ENCODE results near the gene LACTB. TPM values are rescaled to one million over a fixed set of nuclear protein-coding genes. Genes with fewer than 3 reads are reported as not detected.

LACTB gene
- total and polyA plus RNA-seq, 10 of the 15 experiments (the other 5 are each of a cell fraction or from before 2014, with no cell fraction given): 5.0 to 35.3 (median 16.6) TPM

GRCh38 chr15:63181648-63182047 lies 60.0 kb downstream of the LACTB start:
- no peaks in the 10 kb centered on the region for H4K20me1 ChIP-seq (ENCODE audit: control insufficient read depth, insufficient read depth)
- in situ Hi-C loops (cut with MboI): no loop called here
- DNase-seq (ENCODE audit: low read depth, low spot score) (no peak), FAIRE-seq (no peak), ATAC-seq (no peak)
- ChIA-PET SMC1A (ENCODE audit: uncharacterized antibody, unreplicated experiment) (interaction anchor here (0.6 to 1.9 kb wide), 3 partner anchors 9 to 36 kb away, joined by 3 to 9 read pairs (median 3); no protein-coding TSS in a partner anchor), RAD21 (ENCODE audit: unreplicated experiment) (no interaction called here), POLR2A (no interaction called here), CTCF (interaction anchor here (1.4 kb wide), 1 partner anchor 135 kb away, joined by 4 read pairs; no protein-coding TSS in a partner anchor)
- H2AFZ ChIP-seq (ENCODE audit: control insufficient read depth, low read depth, low read length): no peak overlapping the region
- H3K4me1 ChIP-seq (ENCODE audit: control insufficient read depth, insufficient read depth, low read length): peaks cover 6% of the 10 kb centered on the region
- no peaks in the 10 kb centered on the region for H3K27me3 ChIP-seq (replicated peaks in 1 of 2; ENCODE audit: control insufficient read depth in 2 of 2, insufficient read depth in 2 of 2, low read length in 1 of 2)
- no peaks in the 10 kb centered on the region for H3K79me2 ChIP-seq (ENCODE audit: control insufficient read depth, insufficient read depth, low read length)
- no TSS peak for BruUV-seq (replicated peaks)
- intact Hi-C loops (cut with micrococcal nuclease; ENCODE audit: unreplicated experiment): no loop called here
- H3K9me3 ChIP-seq (replicated peaks; ENCODE audit: control insufficient read depth, insufficient read depth, low read length): no peaks in the 10 kb centered on the region
- no peak overlapping the region for H3K4me3 ChIP-seq
- H3K36me3 ChIP-seq (ENCODE audit: control insufficient read depth in 2 of 2, insufficient read depth in 2 of 2, low read length in 1 of 2): no peaks in the 10 kb centered on the region
- no peak overlapping the region for H3K4me2 ChIP-seq (ENCODE audit: control insufficient read depth, insufficient read depth)
- no peak overlapping the region for H3K27ac ChIP-seq (ENCODE audit: control insufficient read depth, insufficient read depth)
- WGBS (ENCODE audit: insufficient coverage, insufficient replicate concordance, low lambda C conversion rate, missing lambda C conversion rate): 61% methylated on average over 2 of the region's 2 CpGs
- H3K9ac ChIP-seq (ENCODE audit: control insufficient read depth, insufficient read depth, low read length): no peak overlapping the region
- TF ChIP-seq HDAC6 (IDR thresholded peaks at IDR 0.05; ENCODE audit: unreplicated experiment): no peak
- no peak for TF ChIP-seq DPF2 (IDR thresholded peaks at IDR 0.05)
- TF ChIP-seq, protein P1, sequence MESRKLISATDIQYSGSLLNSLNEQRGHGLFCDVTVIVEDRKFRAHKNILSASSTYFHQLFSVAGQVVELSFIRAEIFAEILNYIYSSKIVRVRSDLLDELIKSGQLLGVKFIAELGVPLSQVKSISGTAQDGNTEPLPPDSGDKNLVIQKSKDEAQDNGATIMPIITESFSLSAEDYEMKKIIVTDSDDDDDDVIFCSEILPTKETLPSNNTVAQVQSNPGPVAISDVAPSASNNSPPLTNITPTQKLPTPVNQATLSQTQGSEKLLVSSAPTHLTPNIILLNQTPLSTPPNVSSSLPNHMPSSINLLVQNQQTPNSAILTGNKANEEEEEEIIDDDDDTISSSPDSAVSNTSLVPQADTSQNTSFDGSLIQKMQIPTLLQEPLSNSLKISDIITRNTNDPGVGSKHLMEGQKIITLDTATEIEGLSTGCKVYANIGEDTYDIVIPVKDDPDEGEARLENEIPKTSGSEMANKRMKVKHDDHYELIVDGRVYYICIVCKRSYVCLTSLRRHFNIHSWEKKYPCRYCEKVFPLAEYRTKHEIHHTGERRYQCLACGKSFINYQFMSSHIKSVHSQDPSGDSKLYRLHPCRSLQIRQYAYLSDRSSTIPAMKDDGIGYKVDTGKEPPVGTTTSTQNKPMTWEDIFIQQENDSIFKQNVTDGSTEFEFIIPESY (IDR thresholded peaks at IDR 0.05): no peak
- TF ChIP-seq ZBTB40 (IDR thresholded peaks at IDR 0.05; ENCODE audit: borderline replicate concordance): no peak
- TF ChIP-seq SMAD5 (IDR thresholded peaks at IDR 0.05; ENCODE audit: low read depth): no peak
- TF ChIP-seq ZZZ3 (IDR thresholded peaks at IDR 0.05; ENCODE audit: control insufficient read depth, insufficient read length, low read depth): no peak
- TF ChIP-seq, protein P2, sequence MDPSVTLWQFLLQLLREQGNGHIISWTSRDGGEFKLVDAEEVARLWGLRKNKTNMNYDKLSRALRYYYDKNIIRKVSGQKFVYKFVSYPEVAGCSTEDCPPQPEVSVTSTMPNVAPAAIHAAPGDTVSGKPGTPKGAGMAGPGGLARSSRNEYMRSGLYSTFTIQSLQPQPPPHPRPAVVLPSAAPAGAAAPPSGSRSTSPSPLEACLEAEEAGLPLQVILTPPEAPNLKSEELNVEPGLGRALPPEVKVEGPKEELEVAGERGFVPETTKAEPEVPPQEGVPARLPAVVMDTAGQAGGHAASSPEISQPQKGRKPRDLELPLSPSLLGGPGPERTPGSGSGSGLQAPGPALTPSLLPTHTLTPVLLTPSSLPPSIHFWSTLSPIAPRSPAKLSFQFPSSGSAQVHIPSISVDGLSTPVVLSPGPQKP (IDR thresholded peaks at IDR 0.05; ENCODE audit: low read depth, low read length): no peak
- TF ChIP-seq, protein P3, sequence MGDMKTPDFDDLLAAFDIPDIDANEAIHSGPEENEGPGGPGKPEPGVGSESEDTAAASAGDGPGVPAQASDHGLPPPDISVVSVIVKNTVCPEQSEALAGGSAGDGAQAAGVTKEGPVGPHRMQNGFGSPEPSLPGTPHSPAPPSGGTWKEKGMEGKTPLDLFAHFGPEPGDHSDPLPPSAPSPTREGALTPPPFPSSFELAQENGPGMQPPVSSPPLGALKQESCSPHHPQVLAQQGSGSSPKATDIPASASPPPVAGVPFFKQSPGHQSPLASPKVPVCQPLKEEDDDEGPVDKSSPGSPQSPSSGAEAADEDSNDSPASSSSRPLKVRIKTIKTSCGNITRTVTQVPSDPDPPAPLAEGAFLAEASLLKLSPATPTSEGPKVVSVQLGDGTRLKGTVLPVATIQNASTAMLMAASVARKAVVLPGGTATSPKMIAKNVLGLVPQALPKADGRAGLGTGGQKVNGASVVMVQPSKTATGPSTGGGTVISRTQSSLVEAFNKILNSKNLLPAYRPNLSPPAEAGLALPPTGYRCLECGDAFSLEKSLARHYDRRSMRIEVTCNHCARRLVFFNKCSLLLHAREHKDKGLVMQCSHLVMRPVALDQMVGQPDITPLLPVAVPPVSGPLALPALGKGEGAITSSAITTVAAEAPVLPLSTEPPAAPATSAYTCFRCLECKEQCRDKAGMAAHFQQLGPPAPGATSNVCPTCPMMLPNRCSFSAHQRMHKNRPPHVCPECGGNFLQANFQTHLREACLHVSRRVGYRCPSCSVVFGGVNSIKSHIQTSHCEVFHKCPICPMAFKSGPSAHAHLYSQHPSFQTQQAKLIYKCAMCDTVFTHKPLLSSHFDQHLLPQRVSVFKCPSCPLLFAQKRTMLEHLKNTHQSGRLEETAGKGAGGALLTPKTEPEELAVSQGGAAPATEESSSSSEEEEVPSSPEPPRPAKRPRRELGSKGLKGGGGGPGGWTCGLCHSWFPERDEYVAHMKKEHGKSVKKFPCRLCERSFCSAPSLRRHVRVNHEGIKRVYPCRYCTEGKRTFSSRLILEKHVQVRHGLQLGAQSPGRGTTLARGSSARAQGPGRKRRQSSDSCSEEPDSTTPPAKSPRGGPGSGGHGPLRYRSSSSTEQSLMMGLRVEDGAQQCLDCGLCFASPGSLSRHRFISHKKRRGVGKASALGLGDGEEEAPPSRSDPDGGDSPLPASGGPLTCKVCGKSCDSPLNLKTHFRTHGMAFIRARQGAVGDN (IDR thresholded peaks at IDR 0.05): no peak
